Endothelial cell of umbilical vein (primary cell): Measurements from ENCODE around the gene SUPT4H1. TPM values are rescaled to one million over a fixed set of nuclear protein-coding genes. Genes with fewer than 3 reads are reported as not detected.

ENCODE experiments used
- BruUV-seq: library from RNA; stranded (reverse); fragments of 400-500 nt; replicated peaks from 2 replicates; lab custom pipeline; 2021; lab: Mats Ljungman, UMichigan
- CTCF ChIA-PET: fragments of 300-600, 350-600 bp; sonication (Branson Sonifier 250); formaldehyde crosslinking; loops from one replicate; lab custom pipeline; 2021; ENCODE audit warnings: antibody characterized with exemption, inconsistent platforms; lab: Charles Lee
- POLR2A ChIA-PET: fragments of 300-600, 350-600 bp; sonication (Branson Sonifier 250); formaldehyde crosslinking; loops from one replicate; lab custom pipeline; 2021; ENCODE audit warnings: antibody characterized with exemption, inconsistent platforms; lab: Charles Lee
- DNase-seq: peaks from one replicate; pipeline ENCODE4 v3.0.0-alpha.2; 2011; ENCODE audit warnings: low read depth, low spot score
- FAIRE-seq: peaks from 2 replicates; lab custom pipeline; 2011; peaks lifted over from hg19 to GRCh38; lab: Jason Lieb, UNC
- H2AFZ ChIP-seq: 2 replicates; pipeline ENCODE4 v1.6.0; 2012; ENCODE audit warnings: low read depth, low read length, control low read depth, inconsistent platforms
- H3K27ac ChIP-seq: 2 replicates; pipeline ENCODE4 v1.5.1; 2011; ENCODE audit warnings: low read depth, mild to moderate bottlenecking, control low read depth, low read length, moderate library complexity; ENCODE audit not compliant: insufficient read depth
- H3K27me3 ChIP-seq, 2 experiments: 2 replicates each; pipeline versions ENCODE4 v1.6.0 to v1.6.1; 2011; ENCODE audit warnings: low read length in 2 of 2, mixed read lengths in 1 of 2; ENCODE audit not compliant: control insufficient read depth in 2 of 2, insufficient read depth in 2 of 2
- H3K36me3 ChIP-seq, 2 experiments: 2 replicates in 1 of 2; 3 replicates in 1 of 2; pipeline ENCODE4 v1.5.1; 2011; ENCODE audit warnings: low read length in 2 of 2, mild to moderate bottlenecking in 1 of 2, moderate library complexity in 1 of 2; ENCODE audit not compliant: control insufficient read depth in 2 of 2, insufficient read depth in 2 of 2; ENCODE audit errors: extremely low read depth in 1 of 2
- H3K4me1 ChIP-seq: 3 replicates; pipeline ENCODE4 v1.5.1; 2011; ENCODE audit warnings: mild to moderate bottlenecking, low read length; ENCODE audit not compliant: control insufficient read depth, insufficient read depth; ENCODE audit errors: extremely low read depth
- H3K4me2 ChIP-seq: 2 replicates; pipeline ENCODE4 v1.6.1; 2011; ENCODE audit warnings: low read length, control low read depth, mixed read lengths; ENCODE audit not compliant: insufficient read depth
- H3K4me3 ChIP-seq, 3 experiments: fragments of 200-600 bp in 1 of 3; sonication (generic), shearing (Covaris generic) in 1 of 3; replicated peaks in 1 of 3; 2 replicates each; pipeline ENCODE4 v1.5.1; 2011 to 2016; ENCODE audit warnings: control low read depth in 3 of 3, low read length in 3 of 3, mild to moderate bottlenecking in 2 of 3, inconsistent platforms in 1 of 3, low read depth in 1 of 3, moderate library complexity in 1 of 3; ENCODE audit not compliant: insufficient read depth in 1 of 3
- H3K79me2 ChIP-seq: 2 replicates; pipeline ENCODE4 v1.6.0; 2012; ENCODE audit warnings: low read length, inconsistent platforms; ENCODE audit not compliant: control insufficient read depth, insufficient read depth
- H3K9ac ChIP-seq: replicated peaks from 2 replicates; pipeline ENCODE3; 2011; ENCODE audit warnings: low read length, control low read depth; ENCODE audit not compliant: insufficient read depth; ENCODE audit errors: extremely low read depth
- H3K9me1 ChIP-seq: replicated peaks from 3 replicates; pipeline ENCODE4 v1.6.0; 2011; ENCODE audit warnings: mild to moderate bottlenecking, low read length; ENCODE audit not compliant: control insufficient read depth, insufficient read depth; ENCODE audit errors: extremely low read depth
- H3K9me3 ChIP-seq: replicated peaks from 2 replicates; pipeline ENCODE4 v1.5.1; 2012; ENCODE audit warnings: low read length, inconsistent platforms; ENCODE audit not compliant: control insufficient read depth, insufficient read depth
- H4K20me1 ChIP-seq: replicated peaks from 2 replicates; pipeline ENCODE3; 2011; ENCODE audit warnings: mild to moderate bottlenecking, low read length; ENCODE audit not compliant: control insufficient read depth, insufficient read depth; ENCODE audit errors: extremely low read depth
- CTCF ChIP-seq, 2 donors: IDR thresholded peaks; 1 replicate in 1 of 2; 2 replicates in 1 of 2; pipeline ENCODE4 v1.5.1; 2011; ENCODE audit warnings: low read length in 2 of 2, mild to moderate bottlenecking in 2 of 2, moderate library complexity in 2 of 2, control low read depth in 1 of 2, inconsistent platforms in 1 of 2, low read depth in 1 of 2; ENCODE audit not compliant: insufficient read depth in 1 of 2; ENCODE audit errors: extremely low read depth in 1 of 2
- FOS ChIP-seq: IDR thresholded peaks from 2 replicates; pipeline ENCODE4 v1.6.1; 2011; ENCODE audit warnings: mild to moderate bottlenecking, low read length, moderate library complexity, borderline replicate concordance; ENCODE audit not compliant: insufficient read depth
- JUN ChIP-seq: IDR thresholded peaks from 2 replicates; pipeline ENCODE4 v1.6.1; 2011; ENCODE audit warnings: borderline replicate concordance, low read depth; ENCODE audit not compliant: insufficient read length, insufficient read depth
- POLR2A ChIP-seq: IDR thresholded peaks from 2 replicates; pipeline ENCODE4 v1.6.1; 2012; ENCODE audit warnings: low read depth, mild to moderate bottlenecking, control low read depth, low read length
- POLR2AphosphoS5 ChIP-seq: IDR thresholded peaks from 2 replicates; pipeline ENCODE4 v1.6.1; 2012; ENCODE audit warnings: low read depth, mild to moderate bottlenecking, control low read depth, low read length, moderate library complexity; ENCODE audit not compliant: insufficient read depth
- dilution Hi-C: fragments of 300-500 bp; cut with MboI; formaldehyde crosslinking; loops from one replicate; pipeline ENCODE4 v1.15.0; 2019; ENCODE audit warnings: low sequenced_read_pairs; ENCODE audit not compliant: extremely low pct_ligation_motif_present
- intact Hi-C: fragments of 100-400 bp; cut with micrococcal nuclease; formaldehyde crosslinking; loops from one replicate; pipeline ENCODE4 v1.10.0; 2022
- polyA plus RNA-seq, 4 experiments: library from polyadenylated mRNA; depleted of rRNA in 3 of 4; stranded (reverse) in 3 of 4; unstranded in 1 of 4; fragments of >200 nt; gene quantifications; 2 replicates each; pipeline versions ENCODE4 v1.2.1 to v1.2.3, GENCODE V29; 2011 to 2012; ENCODE audit warnings: missing spikeins in 1 of 4
- total RNA-seq: library from RNA; stranded (reverse); gene quantifications from 2 replicates; pipeline ENCODE4 v1.2.3, GENCODE V29; 2021

The SUPT4H1 gene
- total and polyA plus RNA-seq, 2 donors (not counting 3 experiments of a cell fraction or from before 2014, with no cell fraction given) = 77.5 to 154 TPM

GRCh38 chr17:58327363-58328194 lies 24.4 kb downstream of the SUPT4H1 start:
- Histone ChIP-seq H3K79me2 (no peaks in the 10 kb centered on the region), H3K36me3 (no peaks in the 10 kb centered on the region), H4K20me1 (no peaks in the 10 kb centered on the region), H3K27me3 (peaks cover 23 to 25% of the 10 kb centered on the region in 2 experiments), H3K9me1 (no peaks in the 10 kb centered on the region), H2AFZ (no peak overlapping the region), H3K9ac (no peak overlapping the region), H3K4me2 (no peak overlapping the region), H3K4me3 (no peak overlapping the region), H3K27ac (no peak overlapping the region), H3K4me1 (no peaks in the 10 kb centered on the region), H3K9me3 (no peaks in the 10 kb centered on the region)
- intact Hi-C loops = no loop called here
- CTCF ChIA-PET = interaction anchor here (1.2 to 1.9 kb wide), 2 partner anchors 10 to 19 kb away, joined by 4 to 5 read pairs; no protein-coding TSS in a partner anchor
- POLR2A ChIA-PET = no interaction called here
- FAIRE-seq (no peak), DNase-seq (no peak)
- no peak for TF ChIP-seq FOS
- no peak for TF ChIP-seq CTCF (IDR thresholded peaks at IDR 0.05; ENCODE audit: extremely low read depth in 1 of 2, insufficient read depth in 1 of 2, low read depth in 1 of 2, low read length in 2 of 2)
- TF ChIP-seq POLR2AphosphoS5 = no peak
- no peak for TF ChIP-seq JUN
- TF ChIP-seq POLR2A = no peak
- dilution Hi-C loops = no loop called here
- BruUV-seq = no TSS peak
